H4 (cell line): ENCODE measurements around the gene C12orf57. TPM values are rescaled to one million over a fixed set of nuclear protein-coding genes. Genes with fewer than 3 reads are reported as not detected.

ENCODE experiments used
- DNase-seq: peaks from one replicate; pipeline ENCODE4 v3.0.0-alpha.2; 2015; ENCODE audit warnings: low spot score
- total RNA-seq: library from RNA; depleted of rRNA; stranded (reverse); fragments of >200 nt; shearing (Covaris generic); gene quantifications from 2 replicates; pipeline ENCODE4 v1.2.3, GENCODE V29; 2014

C12orf57 gene
- total RNA-seq, 1 experiment from 2014 or later, result 219 TPM

GRCh38 chr12:6937481-6938352 is 6.1 kb upstream of the C12orf57 start:
- peak; percentile 96 for DNase-seq

GRCh38 chr12:6938353-6939190 is 5.2 kb upstream of the C12orf57 start:
- DNase-seq, result no peak

GRCh38 chr12:6939191-6939540 is 4.7 kb upstream of the C12orf57 start:
- no peak for DNase-seq

- no peak for DNase-seq
Measured at GRCh38 chr12:6941267-6941666, 2.6 kb upstream of the C12orf57 start.

- no peak for DNase-seq
Measured at GRCh38 chr12:6941782-6942181, 2.0 kb upstream of the C12orf57 start.

DNA sequence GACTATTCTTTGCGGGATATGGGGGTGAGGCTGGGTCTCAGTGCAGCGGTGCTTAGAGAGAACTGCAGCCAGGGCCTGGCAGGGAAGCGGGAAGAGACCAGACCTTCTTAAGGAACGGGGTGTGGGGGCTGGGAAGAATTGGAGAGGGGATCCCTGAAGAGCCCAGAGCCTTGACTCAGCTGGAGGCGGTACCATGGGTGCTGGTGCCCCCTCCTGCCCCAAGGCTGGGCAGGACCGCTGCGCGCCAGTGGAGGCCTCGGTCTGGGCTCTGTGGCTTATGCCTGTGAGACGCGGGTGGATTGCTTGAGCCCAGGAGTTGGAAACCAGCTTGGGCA is 1.5 kb upstream of the C12orf57 start:
- no peak for DNase-seq

DNA sequence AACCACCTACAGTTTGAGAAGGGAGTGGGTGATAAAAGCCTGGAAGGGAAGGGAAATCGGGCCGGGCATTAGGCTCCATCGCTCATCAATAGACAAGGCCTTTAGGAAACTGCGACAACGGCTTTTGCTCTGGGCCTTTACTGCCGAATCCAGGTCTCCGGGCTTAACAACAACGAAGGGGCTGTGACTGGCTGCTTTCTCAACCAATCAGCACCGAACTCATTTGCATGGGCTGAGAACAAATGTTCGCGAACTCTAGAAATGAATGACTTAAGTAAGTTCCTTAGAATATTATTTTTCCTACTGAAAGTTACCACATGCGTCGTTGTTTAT is 467 bp upstream of the C12orf57 start:
- DNase-seq, result peak; percentile 88

- peak; percentile 94 for DNase-seq
Measured at GRCh38 chr12:6944381-6945186, 762 bp downstream of the C12orf57 start.

DNA sequence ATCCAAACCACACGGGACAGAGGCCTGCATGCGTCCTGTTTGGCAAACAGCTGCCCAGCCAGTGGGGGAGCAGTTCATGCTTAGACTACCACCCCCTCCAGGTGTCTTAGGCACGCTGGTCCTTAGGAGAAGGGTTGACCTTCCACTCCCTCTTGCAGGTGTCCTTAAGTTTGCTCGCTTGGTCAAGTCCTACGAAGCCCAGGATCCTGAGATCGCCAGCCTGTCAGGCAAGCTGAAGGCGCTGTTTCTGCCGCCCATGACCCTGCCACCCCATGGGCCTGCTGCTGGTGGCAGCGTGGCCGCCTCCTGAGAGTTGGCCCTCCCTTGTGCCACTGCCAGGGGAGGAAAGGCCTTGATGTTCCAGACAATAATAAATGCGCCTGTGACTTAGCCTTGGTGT is 1.8 kb downstream of the C12orf57 start:
- no peak for DNase-seq

GRCh38 chr12:6946033-6946919 is 2.5 kb downstream of the C12orf57 start:
- no peak for DNase-seq

DNA sequence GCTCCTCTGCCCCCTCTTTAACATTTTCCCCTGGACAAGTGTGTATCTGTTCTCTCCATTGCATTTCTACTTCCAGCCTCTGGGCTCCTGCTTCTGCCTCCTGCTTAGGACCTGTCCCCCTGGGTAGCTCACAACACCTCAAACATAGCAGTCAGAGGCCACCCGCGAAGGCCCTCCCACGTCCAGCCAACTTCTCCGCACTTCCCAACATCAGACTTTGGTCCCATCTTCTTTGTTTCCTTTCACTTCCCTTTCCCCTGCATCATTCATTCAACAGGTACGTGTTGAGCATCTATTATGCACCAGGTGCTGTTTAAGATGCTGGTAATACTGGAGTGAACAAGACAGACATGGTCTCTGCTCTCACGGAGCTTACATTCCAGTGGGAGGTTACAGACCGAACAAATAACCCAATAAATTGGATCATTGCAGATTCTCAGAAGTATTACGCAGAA is 3.1 kb downstream of the C12orf57 start:
- no peak for DNase-seq

GRCh38 chr12:6947615-6948014 is 3.8 kb downstream of the C12orf57 start:
- no peak for DNase-seq

DNA sequence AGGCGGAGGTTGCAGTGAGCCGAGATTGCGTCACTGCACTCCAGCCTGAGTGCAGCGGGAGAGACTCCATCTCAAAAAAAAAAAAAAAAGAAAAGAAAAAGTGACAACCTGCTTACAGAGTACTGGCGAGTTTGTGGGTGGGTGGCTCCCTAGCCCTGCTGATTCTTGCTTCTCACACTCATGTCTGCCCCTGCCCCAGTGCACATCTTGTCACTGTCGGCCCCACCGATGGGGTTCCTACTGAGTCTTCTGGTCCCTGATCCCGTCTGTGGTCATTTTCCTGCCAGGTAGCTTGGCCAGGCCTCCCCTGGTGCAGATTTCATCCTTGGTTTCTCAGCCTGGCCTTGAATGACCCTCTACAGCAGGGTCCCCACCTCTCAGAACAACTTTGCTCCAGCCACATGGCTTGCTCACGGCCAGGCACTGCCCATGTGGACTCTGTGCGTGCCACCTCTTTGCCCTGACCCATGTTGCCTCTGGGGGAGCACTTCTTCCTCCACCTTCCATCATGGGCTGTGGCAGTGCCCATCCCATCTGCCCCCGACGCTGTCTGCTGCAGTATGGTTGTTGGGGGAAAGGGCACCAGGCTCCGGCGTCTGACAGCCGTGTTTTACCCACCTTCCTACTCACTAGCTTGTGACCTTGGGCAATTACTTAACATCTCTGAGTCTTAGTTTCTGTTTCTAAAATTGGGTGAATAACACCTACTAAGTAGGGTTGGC is 5.2 kb downstream of the C12orf57 start:
- no peak for DNase-seq

GRCh38 chr12:6950401-6950801 is 6.6 kb downstream of the C12orf57 start:
- DNase-seq, result no peak

- DNase-seq, result no peak
Measured at GRCh38 chr12:6950811-6951540, 7.2 kb downstream of the C12orf57 start, which contains the start of gene PTPN6. Gene PTPN6, plus strand, starts transcription at chr12:6951356. Its CDS starts 157 bp downstream, at chr12:6951513.

- no peak for DNase-seq
Measured at GRCh38 chr12:6951551-6952120, 7.8 kb downstream of the C12orf57 start.

DNA sequence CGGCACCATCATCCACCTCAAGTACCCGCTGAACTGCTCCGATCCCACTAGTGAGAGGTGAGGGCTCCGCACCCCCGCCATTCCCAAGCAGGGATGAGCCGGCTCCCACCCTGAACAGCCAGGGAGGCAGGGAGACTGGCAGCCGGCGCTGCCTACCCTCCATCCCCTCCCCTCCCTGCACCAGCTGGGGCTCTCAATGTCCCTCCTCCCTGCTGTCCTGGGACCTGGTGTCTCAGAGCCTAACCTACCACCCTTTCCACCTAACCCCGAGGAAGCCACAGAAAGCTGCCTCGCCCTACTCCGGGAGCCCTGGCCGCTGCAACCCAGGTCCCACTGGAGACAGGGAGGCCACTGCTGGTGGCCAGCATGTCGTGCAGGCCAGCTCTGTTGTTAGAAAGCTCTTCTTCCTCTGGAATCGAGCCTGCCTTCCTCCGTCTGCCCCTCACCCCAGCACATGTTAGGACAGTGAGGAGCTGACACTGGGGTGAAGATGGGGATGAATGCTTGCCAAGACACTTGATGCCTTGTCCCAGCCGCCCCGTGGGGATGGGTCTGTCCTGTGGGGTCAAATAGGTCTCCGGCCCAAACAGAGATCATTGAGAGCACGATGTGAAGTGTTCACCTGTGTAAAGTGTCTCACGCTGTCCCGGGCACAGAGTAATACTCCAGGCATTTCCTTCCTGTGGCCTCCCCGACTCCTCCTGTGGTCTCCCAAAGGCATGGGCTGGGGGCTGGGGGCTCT is 8.5 kb downstream of the C12orf57 start:
- no peak for DNase-seq

- DNase-seq, result no peak
Measured at GRCh38 chr12:6952863-6953441, 9.1 kb downstream of the C12orf57 start.
